ENCODE results near the gene WASHC2A. TPM values are rescaled to one million over a fixed set of nuclear protein-coding genes. Genes with fewer than 3 reads are reported as not detected.
"Not testable (repeated sequence)": the region's sequence is repeated elsewhere in the genome, so short reads cannot be mapped to it uniquely, and the experiment has no call there.

The WASHC2A gene
- total RNA-seq, 2 experiments from 2014 or later = 16.4 to 17.0 TPM

GRCh38 chr10:50051995-50052660, 15.6 kb upstream of the WASHC2A start:
- H3K36me3 Mint-ChIP-seq (ENCODE audit: low read depth); DNase-seq; H3K9me3 Mint-ChIP-seq; H3K27me3 Mint-ChIP-seq (ENCODE audit: low read depth); H3K4me1 Mint-ChIP-seq (ENCODE audit: low read depth); H3K27ac Mint-ChIP-seq; CTCF ChIA-PET; H3K4me3 Mint-ChIP-seq; intact Hi-C loops (cut with micrococcal nuclease): not testable (repeated sequence)

GRCh38 chr10:50052778-50053376, 14.9 kb upstream of the WASHC2A start:
- not testable (repeated sequence) for H3K9me3 Mint-ChIP-seq

GRCh38 chr10:50055494-50056292, 12.1 kb upstream of the WASHC2A start:
- H3K27me3 Mint-ChIP-seq (ENCODE audit: low read depth); H3K36me3 Mint-ChIP-seq (ENCODE audit: low read depth); H3K4me3 Mint-ChIP-seq; CTCF ChIA-PET; H3K27ac Mint-ChIP-seq; H3K9me3 Mint-ChIP-seq; intact Hi-C loops (cut with micrococcal nuclease); H3K4me1 Mint-ChIP-seq (ENCODE audit: low read depth); DNase-seq: not testable (repeated sequence)

More at GRCh38 chr10:50052778-50053376, 14.9 kb upstream of the WASHC2A start:
- H3K4me1 Mint-ChIP-seq (ENCODE audit: low read depth); CTCF ChIA-PET; H3K27ac Mint-ChIP-seq; DNase-seq; H3K4me3 Mint-ChIP-seq; H3K36me3 Mint-ChIP-seq (ENCODE audit: low read depth); H3K27me3 Mint-ChIP-seq (ENCODE audit: low read depth); intact Hi-C loops (cut with micrococcal nuclease): not testable (repeated sequence)

- H3K4me1 Mint-ChIP-seq (ENCODE audit: low read depth); H3K27ac Mint-ChIP-seq; H3K4me3 Mint-ChIP-seq; DNase-seq; H3K9me3 Mint-ChIP-seq; CTCF ChIA-PET; H3K27me3 Mint-ChIP-seq (ENCODE audit: low read depth); intact Hi-C loops (cut with micrococcal nuclease); H3K36me3 Mint-ChIP-seq (ENCODE audit: low read depth): not testable (repeated sequence)
Measured at GRCh38 chr10:50056654-50057053, 11.1 kb upstream of the WASHC2A start.

- H3K4me3 Mint-ChIP-seq; H3K27ac Mint-ChIP-seq; CTCF ChIA-PET; H3K4me1 Mint-ChIP-seq (ENCODE audit: low read depth); DNase-seq; H3K36me3 Mint-ChIP-seq (ENCODE audit: low read depth); H3K9me3 Mint-ChIP-seq; intact Hi-C loops (cut with micrococcal nuclease); H3K27me3 Mint-ChIP-seq (ENCODE audit: low read depth): not testable (repeated sequence)
Measured at GRCh38 chr10:50058727-50059126, 9.0 kb upstream of the WASHC2A start.

- not testable (repeated sequence) for H3K27ac Mint-ChIP-seq
Measured at GRCh38 chr10:50059946-50060345, 7.8 kb upstream of the WASHC2A start.

GRCh38 chr10:50061548-50061947, 6.2 kb upstream of the WASHC2A start:
- H3K36me3 Mint-ChIP-seq (ENCODE audit: low read depth); H3K4me3 Mint-ChIP-seq; H3K27me3 Mint-ChIP-seq (ENCODE audit: low read depth); H3K27ac Mint-ChIP-seq; intact Hi-C loops (cut with micrococcal nuclease); DNase-seq; H3K9me3 Mint-ChIP-seq; H3K4me1 Mint-ChIP-seq (ENCODE audit: low read depth); CTCF ChIA-PET: not testable (repeated sequence)

More at GRCh38 chr10:50059946-50060345, 7.8 kb upstream of the WASHC2A start:
- H3K36me3 Mint-ChIP-seq (ENCODE audit: low read depth); H3K4me3 Mint-ChIP-seq; DNase-seq; H3K9me3 Mint-ChIP-seq; H3K4me1 Mint-ChIP-seq (ENCODE audit: low read depth); intact Hi-C loops (cut with micrococcal nuclease); H3K27me3 Mint-ChIP-seq (ENCODE audit: low read depth); CTCF ChIA-PET: not testable (repeated sequence)

- Mint-ChIP-seq H3K27ac (no peak overlapping the region), H3K9me3 (no peaks in the 10 kb centered on the region), H3K4me1 (ENCODE audit: low read depth) (peaks cover 6% of the 10 kb centered on the region), H3K27me3 (ENCODE audit: low read depth) (no peaks in the 10 kb centered on the region), H3K36me3 (ENCODE audit: low read depth) (no peaks in the 10 kb centered on the region), H3K4me3 (no peak overlapping the region)
- DNase-seq = no peak
- CTCF ChIA-PET = no interaction called here
- intact Hi-C loops (cut with micrococcal nuclease) = no loop called here
Measured at GRCh38 chr10:50063100-50063499, 4.7 kb upstream of the WASHC2A start.

- H3K36me3 Mint-ChIP-seq (ENCODE audit: low read depth); CTCF ChIA-PET; intact Hi-C loops (cut with micrococcal nuclease); H3K9me3 Mint-ChIP-seq; DNase-seq; H3K27me3 Mint-ChIP-seq (ENCODE audit: low read depth); H3K4me1 Mint-ChIP-seq (ENCODE audit: low read depth); H3K27ac Mint-ChIP-seq: not testable (repeated sequence)
- peak overlapping the region; percentile 73 for H3K4me3 Mint-ChIP-seq
Measured at GRCh38 chr10:50068352-50068659, 552 bp downstream of the WASHC2A start.

- DNase-seq; CTCF ChIA-PET; H3K27ac Mint-ChIP-seq; H3K27me3 Mint-ChIP-seq (ENCODE audit: low read depth); H3K4me1 Mint-ChIP-seq (ENCODE audit: low read depth); H3K9me3 Mint-ChIP-seq; H3K36me3 Mint-ChIP-seq (ENCODE audit: low read depth); H3K4me3 Mint-ChIP-seq; intact Hi-C loops (cut with micrococcal nuclease): not testable (repeated sequence)
Measured at GRCh38 chr10:50075139-50075538, 7.4 kb downstream of the WASHC2A start.

- H3K4me1 Mint-ChIP-seq (ENCODE audit: low read depth); intact Hi-C loops (cut with micrococcal nuclease); H3K9me3 Mint-ChIP-seq; CTCF ChIA-PET; H3K36me3 Mint-ChIP-seq (ENCODE audit: low read depth); DNase-seq; H3K4me3 Mint-ChIP-seq; H3K27ac Mint-ChIP-seq; H3K27me3 Mint-ChIP-seq (ENCODE audit: low read depth): not testable (repeated sequence)
Measured at GRCh38 chr10:50075544-50075943, 7.8 kb downstream of the WASHC2A start.

- CTCF ChIA-PET; H3K27me3 Mint-ChIP-seq (ENCODE audit: low read depth); H3K27ac Mint-ChIP-seq; H3K36me3 Mint-ChIP-seq (ENCODE audit: low read depth); H3K4me1 Mint-ChIP-seq (ENCODE audit: low read depth); H3K9me3 Mint-ChIP-seq; H3K4me3 Mint-ChIP-seq; DNase-seq; intact Hi-C loops (cut with micrococcal nuclease): not testable (repeated sequence)
Measured at GRCh38 chr10:50091304-50091703, 23.6 kb downstream of the WASHC2A start.

GRCh38 chr10:50092928-50093327, 25.2 kb downstream of the WASHC2A start:
- H3K4me1 Mint-ChIP-seq (ENCODE audit: low read depth); DNase-seq; intact Hi-C loops (cut with micrococcal nuclease); H3K27me3 Mint-ChIP-seq (ENCODE audit: low read depth); H3K4me3 Mint-ChIP-seq; H3K27ac Mint-ChIP-seq; CTCF ChIA-PET; H3K9me3 Mint-ChIP-seq; H3K36me3 Mint-ChIP-seq (ENCODE audit: low read depth): not testable (repeated sequence)
